ENCODE measurements around the gene POLD2. TPM values are rescaled to one million over a fixed set of nuclear protein-coding genes. Genes with fewer than 3 reads are reported as not detected.

The POLD2 gene
- total RNA-seq, 5 donors from 2014 or later (not counting 1 experiment from before 2014, with no cell fraction given) = 53.4 to 85.1 (median 72.6) TPM

DNA sequence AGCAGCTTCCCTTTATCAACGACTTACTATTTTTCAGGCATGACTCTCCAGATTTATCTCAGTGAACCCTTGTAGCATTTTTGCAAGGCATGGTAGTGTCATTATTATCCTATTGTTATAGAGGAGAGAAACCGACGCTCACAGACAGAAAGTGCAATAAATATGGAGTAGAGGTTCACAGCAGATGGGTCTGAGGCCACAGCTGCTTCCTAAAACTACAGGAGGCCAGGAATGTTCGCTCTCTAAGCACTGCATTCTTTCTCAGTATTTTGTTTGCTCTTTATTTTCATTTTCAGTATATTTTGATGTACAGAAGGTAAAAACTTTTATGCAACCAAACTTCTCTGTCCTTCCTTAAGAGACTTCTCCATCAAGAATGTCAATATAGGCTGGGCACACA lies 23.7 kb downstream of the POLD2 start:
- no peak for ATAC-seq (replicated peaks in 1 of 4)
- H3K27me3 ChIP-seq (replicated peaks in 1 of 2; ENCODE audit: control insufficient read depth in 2 of 2, extremely low read depth in 1 of 2, insufficient read depth in 2 of 2, low read length in 1 of 2) = peaks cover 0 to 25% of the 10 kb centered on the region in 2 experiments
- Mint-ChIP-seq H3K9me3 (no peaks in the 10 kb centered on the region), H3K4me3 (no peak overlapping the region), H3K27ac (no peak overlapping the region), H3K36me3 (no peaks in the 10 kb centered on the region), H3K4me1 (peaks cover 4 to 15% (median 14%) of the 10 kb centered on the region in 3 donors), H3K27me3 (peaks cover 0 to 12% of the 10 kb centered on the region in 2 donors)
- no peak for DNase-seq
- no peak overlapping the region for H3K27ac ChIP-seq (ENCODE audit: low read length)
- ChIA-PET CTCF (no interaction called here), POLR2A (no interaction called here)
- H3K4me3 ChIP-seq (ENCODE audit: control insufficient read depth in 1 of 2, extremely low read depth in 1 of 2, low read length in 1 of 2) = no peak overlapping the region
- H3K36me3 ChIP-seq (ENCODE audit: control insufficient read depth in 2 of 2, extremely low read depth in 1 of 2, insufficient read depth in 1 of 2, low read length in 1 of 2) = no peaks in the 10 kb centered on the region
- no peaks in the 10 kb centered on the region for H3K9me3 ChIP-seq
- WGBS (ENCODE audit: insufficient coverage) = no CpG with 5 or more reads among the region's 4 CpGs
- peaks cover 2 to 12% of the 10 kb centered on the region in 2 experiments for H3K4me1 ChIP-seq (ENCODE audit: control insufficient read depth in 1 of 2, extremely low read depth in 1 of 2, insufficient read depth in 2 of 2, low read length in 2 of 2)

- Histone ChIP-seq H3K27me3 (replicated peaks in 1 of 2; ENCODE audit: control insufficient read depth in 2 of 2, extremely low read depth in 1 of 2, insufficient read depth in 2 of 2, low read length in 1 of 2) (peaks cover 0 to 14% of the 10 kb centered on the region in 2 experiments), H3K27ac (ENCODE audit: low read length) (no peak overlapping the region), H3K4me1 (ENCODE audit: control insufficient read depth in 1 of 2, extremely low read depth in 1 of 2, insufficient read depth in 2 of 2, low read length in 2 of 2) (peaks cover 0 to 2% of the 10 kb centered on the region in 2 experiments), H3K36me3 (ENCODE audit: control insufficient read depth in 2 of 2, extremely low read depth in 1 of 2, insufficient read depth in 1 of 2, low read length in 1 of 2) (no peaks in the 10 kb centered on the region), H3K9me3 (no peaks in the 10 kb centered on the region), H3K4me3 (ENCODE audit: control insufficient read depth in 1 of 2, extremely low read depth in 1 of 2, low read length in 1 of 2) (no peak overlapping the region)
- POLR2A ChIA-PET = interaction anchor here in 1 of 2 donors (0.6 kb wide), 1 partner anchor 1169 kb away, joined by 3 read pairs; no protein-coding TSS in a partner anchor
- Mint-ChIP-seq H3K36me3 (no peaks in the 10 kb centered on the region), H3K27me3 (peaks cover 0 to 9% of the 10 kb centered on the region in 2 donors), H3K4me3 (no peak overlapping the region), H3K27ac (no peak overlapping the region), H3K4me1 (peaks cover 4 to 14% (median 13%) of the 10 kb centered on the region in 3 donors), H3K9me3 (no peaks in the 10 kb centered on the region)
- DNase-seq (no peak), ATAC-seq (replicated peaks in 1 of 4) (no peak)
- CTCF ChIA-PET = interaction anchor here in 1 of 2 donors (0.5 kb wide), 1 partner anchor 1059 kb away, joined by 7 read pairs; the partner anchor contains the start of gene RAMP3
- WGBS (ENCODE audit: insufficient coverage) = no CpG with 5 or more reads among the region's 6 CpGs
These were observed 25.0 kb downstream of the POLD2 start for GRCh38 chr7:44098092-44099068.

- ChIA-PET POLR2A (interaction anchor here in 1 of 2 donors (0.5 kb wide), 1 partner anchor 104 kb away, joined by 6 read pairs; the partner anchor contains the start of gene YKT6), CTCF (no interaction called here)
- DNase-seq = no peak
- 29% methylated on average over 7 of the region's 9 CpGs for WGBS (ENCODE audit: insufficient coverage)
- Histone ChIP-seq H3K36me3 (ENCODE audit: control insufficient read depth in 2 of 2, extremely low read depth in 1 of 2, insufficient read depth in 1 of 2, low read length in 1 of 2) (no peaks in the 10 kb centered on the region), H3K27ac (ENCODE audit: low read length) (no peak overlapping the region), H3K27me3 (replicated peaks in 1 of 2; ENCODE audit: control insufficient read depth in 2 of 2, extremely low read depth in 1 of 2, insufficient read depth in 2 of 2, low read length in 1 of 2) (peaks cover 0 to 7% of the 10 kb centered on the region in 2 experiments), H3K4me1 (ENCODE audit: control insufficient read depth in 1 of 2, extremely low read depth in 1 of 2, insufficient read depth in 2 of 2, low read length in 2 of 2) (no peaks in the 10 kb centered on the region), H3K9me3 (no peaks in the 10 kb centered on the region), H3K4me3 (ENCODE audit: control insufficient read depth in 1 of 2, extremely low read depth in 1 of 2, low read length in 1 of 2) (no peak overlapping the region)
- no peak overlapping the region for H3K4me3 Mint-ChIP-seq
- peak in 2 of 4 experiments; percentile 19 to 20 for ATAC-seq (replicated peaks in 1 of 4)
- H3K27ac Mint-ChIP-seq = no peak overlapping the region
- H3K36me3 Mint-ChIP-seq = no peaks in the 10 kb centered on the region
- peaks cover 4 to 10% (median 8%) of the 10 kb centered on the region in 3 donors for H3K4me1 Mint-ChIP-seq
- no peaks in the 10 kb centered on the region for H3K9me3 Mint-ChIP-seq
- peaks cover 0 to 2% of the 10 kb centered on the region in 2 donors for H3K27me3 Mint-ChIP-seq
These were observed 26.1 kb downstream of the POLD2 start for GRCh38 chr7:44097064-44097932.

- CTCF ChIA-PET = no interaction called here
- H3K36me3 Mint-ChIP-seq = no peaks in the 10 kb centered on the region
- H3K27me3 ChIP-seq (replicated peaks in 1 of 2; ENCODE audit: control insufficient read depth in 2 of 2, extremely low read depth in 1 of 2, insufficient read depth in 2 of 2, low read length in 1 of 2) = peaks cover 0 to 8% of the 10 kb centered on the region in 2 experiments
- H3K4me3 ChIP-seq (ENCODE audit: control insufficient read depth in 1 of 2, extremely low read depth in 1 of 2, low read length in 1 of 2) = no peak overlapping the region
- DNase-seq = no peak
- POLR2A ChIA-PET = interaction anchor here in 1 of 2 donors (0.5 kb wide), 1 partner anchor 104 kb away, joined by 6 read pairs; the partner anchor contains the start of gene YKT6
- WGBS (ENCODE audit: insufficient coverage) = 71% methylated on average over 5 of the region's 8 CpGs
- no peak for ATAC-seq (replicated peaks in 1 of 4)
- H3K4me1 ChIP-seq (ENCODE audit: control insufficient read depth in 1 of 2, extremely low read depth in 1 of 2, insufficient read depth in 2 of 2, low read length in 2 of 2) = no peaks in the 10 kb centered on the region
- H3K9me3 Mint-ChIP-seq = no peaks in the 10 kb centered on the region
- H3K4me1 Mint-ChIP-seq = peaks cover 4 to 10% (median 8%) of the 10 kb centered on the region in 3 donors
- H3K4me3 Mint-ChIP-seq = no peak overlapping the region
- no peaks in the 10 kb centered on the region for H3K36me3 ChIP-seq (ENCODE audit: control insufficient read depth in 2 of 2, extremely low read depth in 1 of 2, insufficient read depth in 1 of 2, low read length in 1 of 2)
- H3K9me3 ChIP-seq = no peaks in the 10 kb centered on the region
- H3K27ac Mint-ChIP-seq = no peak overlapping the region
- H3K27me3 Mint-ChIP-seq = no peaks in the 10 kb centered on the region
- no peak overlapping the region for H3K27ac ChIP-seq (ENCODE audit: low read length)
These were observed 26.9 kb downstream of the POLD2 start for GRCh38 chr7:44096326-44096881.

- POLR2A ChIA-PET = no interaction called here
- no peak overlapping the region for H3K4me3 ChIP-seq (ENCODE audit: control insufficient read depth in 1 of 2, extremely low read depth in 1 of 2, low read length in 1 of 2)
- H3K9me3 ChIP-seq = no peaks in the 10 kb centered on the region
- peaks cover 0 to 3% of the 10 kb centered on the region in 2 experiments for H3K27me3 ChIP-seq (replicated peaks in 1 of 2; ENCODE audit: control insufficient read depth in 2 of 2, extremely low read depth in 1 of 2, insufficient read depth in 2 of 2, low read length in 1 of 2)
- H3K4me1 Mint-ChIP-seq = peaks cover 4 to 10% (median 8%) of the 10 kb centered on the region in 3 donors
- DNase-seq = no peak
- H3K27me3 Mint-ChIP-seq = peaks cover 0 to under 1% of the 10 kb centered on the region in 2 donors
- no peaks in the 10 kb centered on the region for H3K36me3 Mint-ChIP-seq
- no peaks in the 10 kb centered on the region for H3K4me1 ChIP-seq (ENCODE audit: control insufficient read depth in 1 of 2, extremely low read depth in 1 of 2, insufficient read depth in 2 of 2, low read length in 2 of 2)
- H3K27ac ChIP-seq (ENCODE audit: low read length) = no peak overlapping the region
- 20% methylated on average over 1 of the region's 3 CpGs for WGBS (ENCODE audit: insufficient coverage)
- H3K27ac Mint-ChIP-seq = no peak overlapping the region
- H3K4me3 Mint-ChIP-seq = no peak overlapping the region
- H3K9me3 Mint-ChIP-seq = no peaks in the 10 kb centered on the region
- H3K36me3 ChIP-seq (ENCODE audit: control insufficient read depth in 2 of 2, extremely low read depth in 1 of 2, insufficient read depth in 1 of 2, low read length in 1 of 2) = no peaks in the 10 kb centered on the region
- ATAC-seq (replicated peaks in 1 of 4) = no peak
- CTCF ChIA-PET = no interaction called here
These were observed 27.6 kb downstream of the POLD2 start for GRCh38 chr7:44095781-44096180.
